ENCODE data around the gene MCC. TPM values are rescaled to one million over a fixed set of nuclear protein-coding genes. Genes with fewer than 3 reads are reported as not detected.

The MCC gene
- total and polyA plus RNA-seq, 2 of the 4 experiments (the other 2 are of a cell fraction), result 5.0 to 20.6 TPM

- BruUV-seq (replicated peaks), result no TSS peak
- dilution Hi-C loops (cut with HindIII; ENCODE audit: low sequenced_read_pairs, unreplicated experiment), result no loop called here
- H2AK5ac ChIP-seq (ENCODE audit: low read depth, low read length), result no peak overlapping the region
- TF ChIP-seq SMC3 (IDR thresholded peaks at IDR 0.05; ENCODE audit: low read depth, low read length) (no peak), MAFK (IDR thresholded peaks at IDR 0.05; ENCODE audit: low read depth, low read length) (no peak), FOS (IDR thresholded peaks at IDR 0.05; ENCODE audit: low read depth, low read length) (no peak)
- no peak overlapping the region for H2BK20ac ChIP-seq (ENCODE audit: low read depth, low read length)
- H3K27me3 ChIP-seq (ENCODE audit: control insufficient read depth, insufficient read depth, low read length), result no peaks in the 10 kb centered on the region
- H4K5ac ChIP-seq (ENCODE audit: low read depth, low read length), result no peak overlapping the region
- peaks cover 0 to 19% of the 10 kb centered on the region in 2 experiments; a peak in 3 of 4 replicates for H3K79me1 ChIP-seq (ENCODE audit: low read depth in 1 of 2, low read length in 2 of 2)
- POLR2A ChIA-PET (ENCODE audit: unreplicated experiment), result no interaction called here
- H4K20me1 ChIP-seq (ENCODE audit: insufficient read depth, low read length), result peaks cover 14% of the 10 kb centered on the region; the same call in 1 of the 2 replicates
- WGBS, 2 experiments (ENCODE audit: extremely low coverage in 2 of 2, insufficient read length in 1 of 2), result no CpG with 5 or more reads among the region's 2 CpGs
- no peak overlapping the region for H3K56ac ChIP-seq (ENCODE audit: extremely low read depth, insufficient read depth, low read length)
- H4K91ac ChIP-seq (ENCODE audit: insufficient read depth, low read depth, low read length), result no peak overlapping the region
- CTCF ChIA-PET, result interaction anchor here (0.7 to 1.3 kb wide), 2 partner anchors 17 to 552 kb away, joined by 3 to 7 read pairs; no protein-coding TSS in a partner anchor
- H4K8ac ChIP-seq (ENCODE audit: low read depth in 2 of 2, low read length in 2 of 2), result no peak overlapping the region
- H2AFZ ChIP-seq (replicated peaks; ENCODE audit: low read length, poor library complexity), result no peak overlapping the region
- H3K18ac ChIP-seq (ENCODE audit: low read depth, low read length), result no peak overlapping the region
- H3K9me3 ChIP-seq (ENCODE audit: control insufficient read depth, insufficient read depth, low read length), result no peaks in the 10 kb centered on the region
- peaks cover 3% of the 10 kb centered on the region; the same call in 1 of the 2 replicates for H3K9me1 ChIP-seq (ENCODE audit: insufficient read depth, low read length)
- H3K4me3 ChIP-seq (ENCODE audit: insufficient read depth, low read depth, low read length), result no peak overlapping the region
- in situ Hi-C loops (cut with MboI; ENCODE audit: low sequenced_read_pairs), result no loop called here
- H3K14ac ChIP-seq (replicated peaks; ENCODE audit: low read depth, low read length), result no peak overlapping the region
- H2BK5ac ChIP-seq (ENCODE audit: low read depth, low read length, poor library complexity, severe bottlenecking), result no peak overlapping the region
- peak overlapping the region; percentile 33; the same call in 1 of the 2 replicates for H3K4me2 ChIP-seq (ENCODE audit: low read depth, low read length)
- peaks cover 2% of the 10 kb centered on the region; the same call in 1 of the 2 replicates for H3K4me1 ChIP-seq (ENCODE audit: control insufficient read depth, insufficient read depth, low read length)
- H3K23ac ChIP-seq (ENCODE audit: low read depth, low read length), result no peak overlapping the region
- H3K9ac ChIP-seq (ENCODE audit: low read depth, low read length), result no peak overlapping the region
- H3K27ac ChIP-seq (ENCODE audit: insufficient read depth, low read length), result no peak overlapping the region
- no peaks in the 10 kb centered on the region for H3K36me3 ChIP-seq (ENCODE audit: control insufficient read depth, insufficient read depth, low read length)
- no peak overlapping the region for H2AK9ac ChIP-seq (replicated peaks; ENCODE audit: low read depth, low read length, poor library complexity)
- intact Hi-C loops (cut with micrococcal nuclease), result no loop called here
- H3K4ac ChIP-seq (ENCODE audit: low read depth, low read length), result no peak overlapping the region
- no peak overlapping the region for H2BK15ac ChIP-seq (ENCODE audit: low read depth, low read length)
- DNase-seq, result no peak
- H2BK120ac ChIP-seq (ENCODE audit: low read depth, low read length), result no peak overlapping the region
- no peak for ATAC-seq (ENCODE audit: low read depth)
Observed at GRCh38 chr5:112978836-112979235, 509.4 kb downstream of the MCC start.
